ENCODE measurements around the gene C1QL2.

DNA sequence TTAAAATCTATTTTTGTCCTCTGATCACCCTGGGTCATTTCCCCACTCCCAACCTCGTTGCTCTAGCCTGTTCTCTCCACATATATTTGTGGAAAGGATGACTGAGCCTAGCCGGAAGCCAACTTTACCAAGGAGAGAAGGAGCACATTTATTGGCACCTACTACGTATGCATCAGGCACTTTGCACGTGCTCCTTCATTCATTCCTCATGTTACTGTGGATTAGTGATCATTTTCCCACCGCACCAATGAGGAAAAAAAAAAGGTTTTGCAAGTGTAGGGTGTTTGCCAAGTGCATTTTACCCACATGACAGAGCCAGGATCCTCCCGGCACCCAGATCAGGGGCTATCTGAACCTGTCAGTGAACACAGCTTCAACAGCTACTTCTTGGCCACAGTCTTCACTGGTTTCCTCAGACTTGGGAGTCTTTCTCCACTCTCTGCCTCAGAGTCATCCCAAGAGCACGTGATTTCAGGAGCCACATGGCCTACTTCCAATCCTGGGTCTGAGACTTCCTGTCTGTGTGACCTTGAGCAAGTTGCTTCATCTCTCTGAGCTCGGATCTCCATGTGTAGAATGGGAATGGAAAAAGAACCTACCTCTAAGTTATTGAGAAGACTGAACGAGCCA lies 1.9 kb upstream of the C1QL2 start:
- TF ChIP-seq, protein P1, sequence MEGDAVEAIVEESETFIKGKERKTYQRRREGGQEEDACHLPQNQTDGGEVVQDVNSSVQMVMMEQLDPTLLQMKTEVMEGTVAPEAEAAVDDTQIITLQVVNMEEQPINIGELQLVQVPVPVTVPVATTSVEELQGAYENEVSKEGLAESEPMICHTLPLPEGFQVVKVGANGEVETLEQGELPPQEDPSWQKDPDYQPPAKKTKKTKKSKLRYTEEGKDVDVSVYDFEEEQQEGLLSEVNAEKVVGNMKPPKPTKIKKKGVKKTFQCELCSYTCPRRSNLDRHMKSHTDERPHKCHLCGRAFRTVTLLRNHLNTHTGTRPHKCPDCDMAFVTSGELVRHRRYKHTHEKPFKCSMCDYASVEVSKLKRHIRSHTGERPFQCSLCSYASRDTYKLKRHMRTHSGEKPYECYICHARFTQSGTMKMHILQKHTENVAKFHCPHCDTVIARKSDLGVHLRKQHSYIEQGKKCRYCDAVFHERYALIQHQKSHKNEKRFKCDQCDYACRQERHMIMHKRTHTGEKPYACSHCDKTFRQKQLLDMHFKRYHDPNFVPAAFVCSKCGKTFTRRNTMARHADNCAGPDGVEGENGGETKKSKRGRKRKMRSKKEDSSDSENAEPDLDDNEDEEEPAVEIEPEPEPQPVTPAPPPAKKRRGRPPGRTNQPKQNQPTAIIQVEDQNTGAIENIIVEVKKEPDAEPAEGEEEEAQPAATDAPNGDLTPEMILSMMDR (IDR thresholded peaks at IDR 0.05; ENCODE audit: insufficient read depth, low read length) = no peak
- TF ChIP-seq REST (IDR thresholded peaks at IDR 0.05; ENCODE audit: insufficient replicate concordance, low read depth) = no peak
- no peak for TF ChIP-seq SPI1 (IDR thresholded peaks at IDR 0.05; ENCODE audit: borderline replicate concordance, low read depth)
- TF ChIP-seq POLR2AphosphoS5 (IDR thresholded peaks at IDR 0.05; ENCODE audit: low read depth) = no peak
- no peak for TF ChIP-seq GABPA (IDR thresholded peaks at IDR 0.05; ENCODE audit: low read depth)

Measured in HL-60 (cell line).